HepG2 (cell line): ENCODE measurements around the gene NGB. TPM values are rescaled to one million over a fixed set of nuclear protein-coding genes. Genes with fewer than 3 reads are reported as not detected.
A peak's percentile ranks its signal among the peaks of the same experiment; 100 is the strongest.

Experiments used
- ATF1 ChIP-seq: IDR thresholded peaks from 2 replicates; pipeline ENCODE4 v1.6.1; 2016; ENCODE audit warnings: mild to moderate bottlenecking, control low read depth
- ATF5 ChIP-seq: sonication (generic); formaldehyde crosslinking; IDR thresholded peaks from 2 replicates; pipeline ENCODE4 v1.4.0; 2020; ENCODE audit warnings: mild to moderate bottlenecking, low read depth, missing genetic modification reagents
- EED ChIP-seq: sonication (generic); formaldehyde crosslinking; IDR thresholded peaks from 2 replicates; pipeline ENCODE4 v1.5.0; 2020; ENCODE audit warnings: mild to moderate bottlenecking, missing genetic modification reagents
- ELF3 ChIP-seq: IDR thresholded peaks from 2 replicates; pipeline ENCODE4 v1.6.1; 2016; ENCODE audit warnings: missing genetic modification reagents, missing compliant biosample characterization
- GPBP1L1 ChIP-seq: sonication (generic); formaldehyde crosslinking; IDR thresholded peaks from 2 replicates; pipeline ENCODE4 v1.5.0; 2020; ENCODE audit warnings: mild to moderate bottlenecking, missing genetic modification reagents
- GTF3A ChIP-seq: sonication (generic); formaldehyde crosslinking; conservative IDR thresholded peaks from 2 replicates; pipeline ENCODE4 v1.4.0; 2020; ENCODE audit warnings: mild to moderate bottlenecking, missing genetic modification reagents
- KDM2A ChIP-seq: sonication (generic); formaldehyde crosslinking; IDR thresholded peaks from 2 replicates; pipeline ENCODE4 v1.4.0; 2020; ENCODE audit warnings: low read depth, missing genetic modification reagents, borderline replicate concordance
- NFRKB ChIP-seq: fragments of 450-650 bp; IDR thresholded peaks from 2 replicates; pipeline ENCODE4 v1.6.1; 2017
- NR2C2 ChIP-seq: sonication (generic); formaldehyde crosslinking; IDR thresholded peaks from 2 replicates; pipeline ENCODE4 v1.4.0; 2020; ENCODE audit warnings: missing genetic modification reagents, mild to moderate bottlenecking, moderate library complexity, borderline replicate concordance
- RBM22 ChIP-seq: fragments of 200-400 bp; formaldehyde crosslinking; optimal IDR thresholded peaks from 2 replicates; pipeline ENCODE3; 2017; ENCODE audit warnings: mild to moderate bottlenecking, low read length, moderate library complexity
- RERE ChIP-seq: IDR thresholded peaks from 2 replicates; pipeline ENCODE4 v1.6.1; 2016; ENCODE audit warnings: low read depth, missing genetic modification reagents, missing compliant biosample characterization
- RXRB ChIP-seq: IDR thresholded peaks from 2 replicates; pipeline ENCODE4 v1.6.1; 2016; ENCODE audit warnings: borderline replicate concordance, missing genetic modification reagents, missing compliant biosample characterization
- SRSF4 ChIP-seq: fragments of 200-400 bp; formaldehyde crosslinking; IDR thresholded peaks from one replicate; pipeline ENCODE4 v1.6.1; 2018; ENCODE audit warnings: mild to moderate bottlenecking, low read depth, low read length, moderate library complexity; ENCODE audit not compliant: poor library complexity, severe bottlenecking
- ZHX2 ChIP-seq, 2 experiments: sonication (generic) in 1 of 2; formaldehyde crosslinking in 1 of 2; IDR thresholded peaks; 2 replicates each; pipeline versions ENCODE4 v1.6.1 to v1.9.0; 2014 to 2022; ENCODE audit warnings: antibody characterized with exemption in 1 of 2, borderline replicate concordance in 1 of 2, inconsistent platforms in 1 of 2, low read depth in 1 of 2, missing genetic modification reagents in 1 of 2
- ZNF143 ChIP-seq: sonication (generic); formaldehyde crosslinking; IDR thresholded peaks from 2 replicates; pipeline ENCODE4 v1.4.0; 2020; ENCODE audit warnings: missing genetic modification reagents
- ZNF598 ChIP-seq: sonication (generic); formaldehyde crosslinking; IDR thresholded peaks from 2 replicates; pipeline ENCODE4 v1.5.1; 2020; ENCODE audit warnings: mild to moderate bottlenecking, missing genetic modification reagents, borderline replicate concordance
- ZNF768 ChIP-seq: sonication (generic); formaldehyde crosslinking; IDR thresholded peaks from 2 replicates; pipeline ENCODE4 v1.4.0; 2020; ENCODE audit warnings: missing genetic modification reagents
- polyA plus RNA-seq, 8 experiments: library from polyadenylated mRNA; depleted of rRNA in 3 of 8; stranded (reverse) in 7 of 8; unstranded in 1 of 8; fragments of >200 nt; fragmentation: Illumina TruSeq in 4 of 8; extraction: Trizol in 4 of 8; gene quantifications; 2 replicates each; pipeline versions ENCODE4 v1.2.1 to v1.2.3, GENCODE V29; 2011 to 2016; ENCODE audit warnings: low read depth in 4 of 8, missing spikeins in 1 of 8, mixed read lengths in 1 of 8; ENCODE audit not compliant: insufficient read depth in 1 of 8
- total RNA-seq, 5 experiments: library from RNA; depleted of rRNA; stranded (reverse); fragments of >200 nt; fragmentation: Illumina TruSeq; extraction: Trizol; gene quantifications; 2 replicates each; pipeline ENCODE4 v1.2.3, GENCODE V29; 2016; ENCODE audit warnings: low read depth in 1 of 5

The NGB gene
- total and polyA plus RNA-seq, 2 of the 13 experiments (the other 11 are each of a cell fraction or from before 2014, with no cell fraction given) = 0.04 TPM; not detected in 1

- TF ChIP-seq NR2C2 (CRISPR knock-in tag) (no peak), ATF5 (no peak), ELF3 (CRISPR knock-in tag) (peak; percentile 31; the same call in 1 of the 2 replicates), ATF1 (CRISPR knock-in tag) (no peak), GPBP1L1 (CRISPR knock-in tag) (no peak), ZNF143 (CRISPR knock-in tag) (no peak), ZHX2 (IDR thresholded peaks at IDR 0.05; ENCODE audit: low read depth) (no peak), ZHX2 (CRISPR knock-in tag; IDR thresholded peaks at IDR 0.05; ENCODE audit: borderline replicate concordance) (no peak), SRSF4 (no peak), EED (CRISPR knock-in tag) (no peak), ZNF768 (no peak), NFRKB (no peak), RBM22 (no peak), GTF3A (no peak), RERE (CRISPR knock-in tag) (no peak), ZNF598 (CRISPR knock-in tag) (no peak), RXRB (CRISPR knock-in tag) (peak; percentile 70), KDM2A (no peak)
These were observed 31.9 kb upstream of the NGB start (continued) for GRCh38 chr14:77302926-77303325.
